ENCODE data around the gene PFKFB3.
"Not testable (repeated sequence)": the region's sequence is repeated elsewhere in the genome, so short reads cannot be mapped to it uniquely, and the experiment has no call there.

The PFKFB3 gene

GRCh38 chr10:6239213-6239991 lies 36.7 kb downstream of the PFKFB3 start:
- DNase-seq = peak; percentile 99

GRCh38 chr10:6240254-6240653 lies 37.5 kb downstream of the PFKFB3 start:
- DNase-seq = no peak

GRCh38 chr10:6242089-6242488 lies 39.4 kb downstream of the PFKFB3 start:
- no peak for DNase-seq

- no peak for DNase-seq
These were observed 41.8 kb downstream of the PFKFB3 start for GRCh38 chr10:6244510-6244909.

GRCh38 chr10:6247041-6247712 lies 44.4 kb downstream of the PFKFB3 start:
- DNase-seq = no peak

- not testable (repeated sequence) for DNase-seq
These were observed 46.2 kb downstream of the PFKFB3 start for GRCh38 chr10:6248908-6249307.

- no peak for DNase-seq
These were observed 47.0 kb downstream of the PFKFB3 start for GRCh38 chr10:6249698-6250097.

- DNase-seq = no peak
These were observed 48.0 kb downstream of the PFKFB3 start for GRCh38 chr10:6250745-6251144.

GRCh38 chr10:6254201-6254600 lies 51.5 kb downstream of the PFKFB3 start:
- DNase-seq = no peak

GRCh38 chr10:6255548-6256061 lies 52.9 kb downstream of the PFKFB3 start:
- DNase-seq = no peak

GRCh38 chr10:6256439-6256838 lies 53.7 kb downstream of the PFKFB3 start:
- no peak for DNase-seq

GRCh38 chr10:6259153-6259552 lies 56.4 kb downstream of the PFKFB3 start:
- DNase-seq = no peak

- no peak for DNase-seq
These were observed 58.1 kb downstream of the PFKFB3 start for GRCh38 chr10:6260843-6261242.

- DNase-seq = no peak
These were observed 65.2 kb downstream of the PFKFB3 start for GRCh38 chr10:6267941-6268340.

- DNase-seq = no peak
These were observed 66.7 kb downstream of the PFKFB3 start for GRCh38 chr10:6269432-6269831.

GRCh38 chr10:6269953-6270867 lies 67.5 kb downstream of the PFKFB3 start:
- peak; percentile 9 for DNase-seq

GRCh38 chr10:6270951-6271350 lies 68.2 kb downstream of the PFKFB3 start:
- no peak for DNase-seq

GRCh38 chr10:6271663-6272062 lies 68.9 kb downstream of the PFKFB3 start:
- DNase-seq = no peak

- no peak for DNase-seq
These were observed 69.4 kb downstream of the PFKFB3 start for GRCh38 chr10:6272126-6272525.

- DNase-seq = no peak
These were observed 70.6 kb downstream of the PFKFB3 start for GRCh38 chr10:6273351-6273750.

GRCh38 chr10:6274040-6274439 lies 71.3 kb downstream of the PFKFB3 start:
- DNase-seq = no peak

- no peak for DNase-seq
These were observed 71.8 kb downstream of the PFKFB3 start for GRCh38 chr10:6274484-6274883.
